ENCODE results near the gene SEMA3E.

DNA sequence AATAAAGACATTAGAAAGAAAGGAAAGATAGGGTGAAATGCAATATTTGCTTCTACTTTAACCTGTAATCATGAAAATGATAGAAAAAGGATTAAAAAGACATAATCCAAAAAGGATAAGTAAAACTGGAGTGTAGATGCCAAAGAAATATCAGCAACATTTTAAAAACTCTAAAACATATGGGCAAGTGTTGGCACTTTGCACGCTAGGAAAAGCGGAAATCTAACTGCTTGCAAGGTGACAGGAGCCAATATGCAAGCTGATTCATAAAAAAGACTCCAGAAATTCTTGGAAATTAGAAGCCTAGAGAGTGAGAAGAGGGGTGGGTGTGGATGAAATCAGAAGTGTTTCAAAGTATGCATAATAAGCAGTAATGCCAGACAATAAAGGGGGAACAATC, 161.1 kb downstream of the SEMA3E start:
- no peak for TF ChIP-seq POLR2A (IDR thresholded peaks at IDR 0.05)
- TF ChIP-seq, protein P1, sequence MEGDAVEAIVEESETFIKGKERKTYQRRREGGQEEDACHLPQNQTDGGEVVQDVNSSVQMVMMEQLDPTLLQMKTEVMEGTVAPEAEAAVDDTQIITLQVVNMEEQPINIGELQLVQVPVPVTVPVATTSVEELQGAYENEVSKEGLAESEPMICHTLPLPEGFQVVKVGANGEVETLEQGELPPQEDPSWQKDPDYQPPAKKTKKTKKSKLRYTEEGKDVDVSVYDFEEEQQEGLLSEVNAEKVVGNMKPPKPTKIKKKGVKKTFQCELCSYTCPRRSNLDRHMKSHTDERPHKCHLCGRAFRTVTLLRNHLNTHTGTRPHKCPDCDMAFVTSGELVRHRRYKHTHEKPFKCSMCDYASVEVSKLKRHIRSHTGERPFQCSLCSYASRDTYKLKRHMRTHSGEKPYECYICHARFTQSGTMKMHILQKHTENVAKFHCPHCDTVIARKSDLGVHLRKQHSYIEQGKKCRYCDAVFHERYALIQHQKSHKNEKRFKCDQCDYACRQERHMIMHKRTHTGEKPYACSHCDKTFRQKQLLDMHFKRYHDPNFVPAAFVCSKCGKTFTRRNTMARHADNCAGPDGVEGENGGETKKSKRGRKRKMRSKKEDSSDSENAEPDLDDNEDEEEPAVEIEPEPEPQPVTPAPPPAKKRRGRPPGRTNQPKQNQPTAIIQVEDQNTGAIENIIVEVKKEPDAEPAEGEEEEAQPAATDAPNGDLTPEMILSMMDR (IDR thresholded peaks at IDR 0.05): no peak

All from thyroid gland (tissue), 4 donors.